ENCODE results near the gene GIT1.

GIT1 gene, protein sequence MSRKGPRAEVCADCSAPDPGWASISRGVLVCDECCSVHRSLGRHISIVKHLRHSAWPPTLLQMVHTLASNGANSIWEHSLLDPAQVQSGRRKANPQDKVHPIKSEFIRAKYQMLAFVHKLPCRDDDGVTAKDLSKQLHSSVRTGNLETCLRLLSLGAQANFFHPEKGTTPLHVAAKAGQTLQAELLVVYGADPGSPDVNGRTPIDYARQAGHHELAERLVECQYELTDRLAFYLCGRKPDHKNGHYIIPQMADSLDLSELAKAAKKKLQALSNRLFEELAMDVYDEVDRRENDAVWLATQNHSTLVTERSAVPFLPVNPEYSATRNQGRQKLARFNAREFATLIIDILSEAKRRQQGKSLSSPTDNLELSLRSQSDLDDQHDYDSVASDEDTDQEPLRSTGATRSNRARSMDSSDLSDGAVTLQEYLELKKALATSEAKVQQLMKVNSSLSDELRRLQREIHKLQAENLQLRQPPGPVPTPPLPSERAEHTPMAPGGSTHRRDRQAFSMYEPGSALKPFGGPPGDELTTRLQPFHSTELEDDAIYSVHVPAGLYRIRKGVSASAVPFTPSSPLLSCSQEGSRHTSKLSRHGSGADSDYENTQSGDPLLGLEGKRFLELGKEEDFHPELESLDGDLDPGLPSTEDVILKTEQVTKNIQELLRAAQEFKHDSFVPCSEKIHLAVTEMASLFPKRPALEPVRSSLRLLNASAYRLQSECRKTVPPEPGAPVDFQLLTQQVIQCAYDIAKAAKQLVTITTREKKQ

GRCh38 chr17:29589524-29590410, at the start of gene GIT1:
Gene GIT1 (minus strand): TSS chr17:29589648. CDS start chr17:29589378, 270 bp downstream.
- DNase-seq (ENCODE audit: low read depth), result peak; percentile 79

DNA sequence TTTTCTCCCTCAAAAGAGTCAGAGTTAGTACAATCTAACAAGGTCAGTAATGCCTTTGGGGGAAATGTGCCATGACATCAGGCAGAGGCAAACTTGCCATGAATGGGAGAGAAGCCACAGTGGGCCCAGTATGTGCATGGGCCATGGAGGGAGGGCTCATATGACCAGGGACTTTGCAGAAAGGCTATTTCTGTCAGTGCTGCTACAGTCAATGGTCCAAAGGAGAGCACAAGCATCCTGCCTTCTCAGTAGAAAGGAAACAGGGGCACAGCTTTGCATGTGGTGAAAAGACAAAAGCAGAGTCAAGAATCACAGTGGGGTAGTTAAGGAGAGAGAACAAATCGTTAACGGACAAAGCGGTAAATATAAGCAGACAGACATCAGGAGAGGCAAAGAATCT, 44.4 kb upstream of the GIT1 start:
- no peak for DNase-seq (ENCODE audit: low read depth)

- no peak for DNase-seq (ENCODE audit: low read depth)
Measured at GRCh38 chr17:29630630-29631193, 41.3 kb upstream of the GIT1 start.

GRCh38 chr17:29629839-29630238, 40.4 kb upstream of the GIT1 start:
- DNase-seq (ENCODE audit: low read depth), result no peak

GRCh38 chr17:29628644-29629043, 39.2 kb upstream of the GIT1 start:
- no peak for DNase-seq (ENCODE audit: low read depth)

DNA sequence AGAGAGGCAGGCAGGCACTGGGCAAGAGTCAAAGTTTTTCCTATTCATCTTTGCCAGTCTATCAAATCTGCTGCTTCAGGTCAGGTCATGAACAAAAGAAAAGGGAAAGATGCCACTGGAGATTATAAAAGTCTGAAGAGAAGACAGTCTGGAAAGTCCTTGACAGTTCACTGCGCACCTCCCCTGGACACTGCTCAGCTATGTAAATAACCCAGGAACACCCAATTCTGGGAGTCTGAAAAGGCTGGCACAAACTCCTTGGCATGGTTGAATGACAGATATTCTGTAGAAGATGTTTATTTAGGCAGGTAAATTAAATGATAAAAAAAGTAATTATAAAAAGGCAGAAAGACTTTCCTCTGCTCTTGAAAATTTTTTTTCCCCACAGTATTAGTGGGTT, 38.5 kb upstream of the GIT1 start:
- no peak for DNase-seq (ENCODE audit: low read depth)

DNA sequence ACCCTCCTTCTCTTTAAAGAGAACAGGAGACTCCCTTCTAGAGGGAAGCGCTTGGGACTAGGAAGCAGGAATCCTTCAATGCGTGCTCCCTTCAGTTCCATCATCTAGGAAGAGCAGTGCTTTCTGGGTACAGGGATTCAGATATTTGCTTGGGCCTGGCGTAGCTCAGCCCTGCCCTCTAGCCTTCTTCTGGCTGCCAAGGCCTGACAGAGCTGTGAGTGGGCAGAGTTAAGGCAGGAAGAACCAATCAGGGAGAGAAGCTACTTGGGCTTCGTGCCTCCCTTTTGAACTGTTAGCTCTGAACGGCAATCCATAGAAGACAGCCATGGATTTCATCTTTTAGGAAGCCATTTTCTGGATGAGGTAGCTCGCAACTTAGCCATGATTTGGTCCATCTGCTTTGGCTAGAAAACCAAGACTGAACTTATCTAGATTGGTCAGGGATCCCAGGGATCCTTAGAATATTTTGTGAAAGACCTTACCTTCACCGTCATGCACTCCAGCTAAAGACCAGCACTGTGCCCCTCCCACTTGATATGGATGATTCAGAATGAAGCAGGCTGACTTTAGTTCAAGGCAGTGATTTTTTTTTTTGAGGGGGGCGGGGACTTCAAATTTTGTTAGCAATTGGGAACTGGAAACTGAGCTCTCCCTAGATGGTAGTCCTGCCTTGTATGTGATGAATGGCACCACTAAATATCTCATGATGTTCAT, 35.7 kb upstream of the GIT1 start:
- DNase-seq (ENCODE audit: low read depth), result no peak

- no peak for DNase-seq (ENCODE audit: low read depth)
Measured at GRCh38 chr17:29624586-29624985, 35.1 kb upstream of the GIT1 start.

DNA sequence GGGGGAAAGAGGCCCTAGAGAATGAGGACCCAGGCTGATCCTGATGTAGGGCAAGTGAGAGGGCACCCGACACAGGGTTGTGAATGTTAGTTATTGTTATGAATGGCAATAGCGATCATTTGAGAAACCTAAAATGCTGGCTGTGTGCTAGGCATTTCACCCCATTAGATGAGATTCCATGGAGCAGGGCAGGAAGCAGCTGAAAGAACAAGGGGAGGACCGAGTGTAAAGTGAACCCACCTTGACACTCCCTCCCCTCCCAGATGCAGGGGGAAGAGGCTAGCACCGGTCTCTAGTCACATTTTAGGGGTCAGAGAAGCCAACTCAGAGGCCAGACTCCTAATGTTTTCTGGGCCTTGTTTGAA, 33.8 kb upstream of the GIT1 start:
- no peak for DNase-seq (ENCODE audit: low read depth)

DNA sequence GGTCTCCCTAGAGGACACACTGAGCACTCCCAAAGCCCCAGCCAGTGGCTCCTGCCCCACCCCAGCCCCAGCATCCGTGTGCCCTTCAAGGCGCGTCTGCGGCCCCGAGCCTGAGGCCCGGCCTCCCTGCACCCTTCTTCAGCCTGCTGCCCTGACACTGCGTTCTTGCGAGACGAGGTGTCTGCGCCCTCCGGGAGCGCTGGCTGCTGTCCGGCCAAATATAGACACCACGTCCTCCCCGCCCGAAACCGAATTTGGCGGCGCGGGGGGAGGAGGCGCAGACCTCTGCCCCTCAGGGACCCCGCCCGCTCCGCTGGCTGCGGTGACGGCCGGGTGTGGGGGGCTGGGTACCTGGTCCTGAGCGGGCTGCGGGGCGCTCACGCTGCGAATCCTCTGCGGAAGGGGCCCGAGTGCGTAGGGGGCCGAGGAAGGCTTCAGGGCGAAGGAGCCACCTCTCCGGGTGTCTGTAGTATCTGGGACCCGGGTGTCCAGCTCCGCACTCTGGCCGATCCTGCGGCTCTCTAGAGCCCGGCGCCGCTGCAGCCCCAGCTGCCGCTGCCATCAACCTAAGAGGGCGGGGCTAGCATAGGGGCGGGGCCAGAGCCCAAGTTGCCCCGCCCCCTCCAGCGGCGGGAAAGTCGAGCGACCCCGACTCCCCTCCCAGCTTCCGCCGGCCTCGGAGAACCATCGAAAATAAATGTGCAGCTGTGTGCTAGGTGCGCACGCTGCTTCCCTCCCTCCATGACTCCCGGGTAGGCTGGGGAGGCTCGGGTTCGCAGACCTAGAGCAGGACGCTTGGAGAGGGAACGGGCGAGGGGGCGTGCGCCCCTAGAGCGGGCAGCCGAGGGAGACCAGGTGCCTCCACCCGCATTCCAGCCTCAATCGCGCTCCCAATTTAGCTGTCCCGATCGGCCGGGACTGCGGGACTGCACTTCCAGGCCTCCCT, 33.2 kb upstream of the GIT1 start, which contains the start of gene CORO6:
TSS of gene CORO6 (minus strand) at position 576 of the 946 bp plus-strand sequence. CDS start 1,491 bp downstream, outside the sequence.
- DNase-seq (ENCODE audit: low read depth), result peak; percentile 66

DNA sequence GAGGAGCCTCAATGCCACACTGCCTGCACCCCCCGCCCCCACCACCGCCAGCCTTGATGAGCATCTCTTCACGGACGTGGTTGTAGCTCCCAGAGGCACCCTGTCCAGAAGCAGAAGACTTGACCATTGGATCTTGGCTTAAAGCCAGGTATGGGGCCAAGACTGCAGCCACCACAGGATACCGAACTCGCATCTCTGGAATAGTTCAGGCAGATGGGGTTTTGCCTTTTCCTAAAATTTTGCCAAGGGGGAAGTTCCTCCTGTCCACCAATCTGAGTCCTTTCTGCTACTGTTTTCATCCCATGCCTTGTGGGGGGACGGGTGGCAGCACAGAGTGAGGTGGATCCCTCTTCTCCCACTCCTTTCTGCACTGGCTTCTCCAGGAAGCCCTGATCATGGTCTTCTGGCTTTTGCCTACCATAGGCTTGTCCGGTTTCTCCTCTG, 32.3 kb upstream of the GIT1 start:
- no peak for DNase-seq (ENCODE audit: low read depth)

- no peak for DNase-seq (ENCODE audit: low read depth)
Measured at GRCh38 chr17:29620779-29621500, 31.5 kb upstream of the GIT1 start.

DNA sequence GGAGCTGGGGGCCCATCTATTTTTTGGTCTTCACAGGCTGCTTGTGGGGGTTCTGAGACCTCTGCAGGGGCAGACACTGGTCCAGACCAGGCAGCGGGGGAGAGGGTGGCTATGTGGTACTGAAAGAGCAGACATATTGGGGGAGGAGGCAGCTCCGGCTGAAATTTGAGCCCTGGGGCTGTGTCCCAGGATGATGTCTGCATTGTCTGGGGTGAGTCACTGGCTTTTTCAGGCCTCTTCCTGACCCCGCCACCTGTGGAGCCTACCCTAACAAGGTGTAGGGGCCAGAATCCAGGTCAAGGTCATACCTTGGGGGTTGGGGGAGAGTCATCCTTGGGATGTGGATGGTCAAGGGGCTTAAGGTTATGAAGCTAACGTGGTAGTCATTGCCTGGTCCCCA, 30.8 kb upstream of the GIT1 start:
- DNase-seq (ENCODE audit: low read depth), result no peak

- no peak for DNase-seq (ENCODE audit: low read depth)
Measured at GRCh38 chr17:29619251-29619650, 29.8 kb upstream of the GIT1 start.

- no peak for DNase-seq (ENCODE audit: low read depth)
Measured at GRCh38 chr17:29618272-29619065, 29.0 kb upstream of the GIT1 start.

- peak; percentile 83 for DNase-seq (ENCODE audit: low read depth)
Measured at GRCh38 chr17:29617481-29618271, 28.2 kb upstream of the GIT1 start.

DNA sequence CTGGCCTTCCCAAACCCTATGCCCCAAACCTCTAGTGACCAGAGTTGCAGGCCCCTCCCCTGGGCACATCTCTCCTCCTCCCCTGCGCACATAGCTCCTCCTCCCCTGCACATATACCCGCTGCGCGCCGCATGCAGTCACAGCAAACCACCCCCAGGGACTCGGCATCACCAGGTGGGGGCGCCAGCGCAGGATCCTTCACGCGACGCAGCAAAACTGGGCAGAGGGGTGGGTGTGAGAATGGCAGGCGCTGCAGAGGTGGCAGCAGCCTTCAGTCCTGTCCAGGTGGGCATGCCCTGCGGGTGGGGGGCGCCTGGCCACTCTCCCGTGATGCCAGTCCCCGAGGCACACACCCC, 27.7 kb upstream of the GIT1 start:
- DNase-seq (ENCODE audit: low read depth), result peak; percentile 86
